SH-SY5Y (cell line): ENCODE measurements around the gene RS1.

Source experiments
- GATA2 ChIP-seq: IDR thresholded peaks from 2 replicates; pipeline ENCODE4 v1.6.1; 2011; ENCODE audit warnings: mild to moderate bottlenecking, low read depth, low read length
- GATA3 ChIP-seq: IDR thresholded peaks from 2 replicates; pipeline ENCODE4 v1.6.1; 2011; ENCODE audit warnings: low read depth, mild to moderate bottlenecking, low read length, moderate library complexity

DNA sequence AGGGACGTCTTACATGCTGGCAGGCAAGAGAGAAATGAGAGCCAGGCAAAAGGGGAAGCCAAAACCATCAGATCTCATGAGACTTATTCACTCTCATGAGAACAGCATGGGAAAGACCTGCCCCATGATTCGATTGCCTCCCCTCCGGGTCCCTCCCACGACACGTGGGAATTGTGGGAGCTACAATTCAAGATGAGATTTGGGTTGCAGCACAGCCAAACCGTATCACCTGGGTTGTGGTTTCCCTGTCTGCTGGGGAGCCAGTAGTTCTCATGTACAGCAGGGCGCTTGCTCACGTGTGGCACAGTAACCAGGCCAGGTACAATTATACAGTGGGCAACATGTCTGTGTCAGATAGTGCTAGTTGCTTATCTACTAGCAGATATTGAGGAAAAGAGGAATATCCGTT lies 11.1 kb upstream of the RS1 start:
- TF ChIP-seq GATA2, result no peak
- TF ChIP-seq GATA3, result no peak
